Measurements from ENCODE around the gene STK4. TPM values are rescaled to one million over a fixed set of nuclear protein-coding genes. Genes with fewer than 3 reads are reported as not detected.

Gene STK4
- total RNA-seq, 1 donor from 2014 or later, result 25.3 TPM

GRCh38 chr20:45016089-45016671 lies 49.9 kb downstream of the STK4 start:
- Mint-ChIP-seq H3K36me3 (ENCODE audit: unreplicated experiment) (peaks cover 10% of the 10 kb centered on the region), H3K27ac (ENCODE audit: unreplicated experiment) (no peak overlapping the region), H3K4me3 (ENCODE audit: unreplicated experiment) (no peak overlapping the region), H3K4me1 (ENCODE audit: unreplicated experiment) (peaks cover 37% of the 10 kb centered on the region), H3K27me3 (ENCODE audit: unreplicated experiment) (no peaks in the 10 kb centered on the region), H3K9me3 (ENCODE audit: unreplicated experiment) (no peaks in the 10 kb centered on the region)
- TF ChIP-seq CTCF (IDR thresholded peaks at IDR 0.05), result no peak
- DNase-seq (ENCODE audit: extremely low spot score, unreplicated experiment), result no peak

DNA sequence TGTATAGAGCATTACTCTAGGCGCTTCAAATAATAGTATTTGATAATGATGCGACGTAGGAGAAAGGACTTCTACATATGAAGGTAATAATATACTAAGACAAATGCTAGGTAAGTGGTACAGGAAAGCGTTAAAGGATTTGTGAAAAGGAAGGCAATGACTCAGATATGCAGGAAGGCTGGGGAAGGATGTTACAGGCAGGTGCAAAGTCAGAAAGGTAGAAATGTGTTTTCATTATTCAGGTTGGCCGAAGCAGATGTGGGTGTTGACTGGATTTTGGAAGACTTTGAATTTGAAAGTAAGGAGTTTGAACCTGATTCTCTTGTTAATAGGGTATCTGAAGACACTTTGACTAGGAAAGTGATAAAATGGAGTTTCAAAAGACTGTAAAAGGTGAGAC lies 51.0 kb downstream of the STK4 start:
- H3K4me3 Mint-ChIP-seq (ENCODE audit: unreplicated experiment), result no peak overlapping the region
- no peak overlapping the region for H3K27ac Mint-ChIP-seq (ENCODE audit: unreplicated experiment)
- no peaks in the 10 kb centered on the region for H3K27me3 Mint-ChIP-seq (ENCODE audit: unreplicated experiment)
- no peaks in the 10 kb centered on the region for H3K9me3 Mint-ChIP-seq (ENCODE audit: unreplicated experiment)
- peaks cover 31% of the 10 kb centered on the region for H3K4me1 Mint-ChIP-seq (ENCODE audit: unreplicated experiment)
- H3K36me3 Mint-ChIP-seq (ENCODE audit: unreplicated experiment), result peaks cover 15% of the 10 kb centered on the region
- TF ChIP-seq CTCF (IDR thresholded peaks at IDR 0.05), result no peak
- no peak for DNase-seq (ENCODE audit: extremely low spot score, unreplicated experiment)

- no peak for DNase-seq (ENCODE audit: extremely low spot score, unreplicated experiment)
- Mint-ChIP-seq H3K4me3 (ENCODE audit: unreplicated experiment) (no peak overlapping the region), H3K9me3 (ENCODE audit: unreplicated experiment) (no peaks in the 10 kb centered on the region), H3K27ac (ENCODE audit: unreplicated experiment) (no peak overlapping the region), H3K4me1 (ENCODE audit: unreplicated experiment) (peaks cover 29% of the 10 kb centered on the region), H3K36me3 (ENCODE audit: unreplicated experiment) (peaks cover 15% of the 10 kb centered on the region), H3K27me3 (ENCODE audit: unreplicated experiment) (no peaks in the 10 kb centered on the region)
- no peak for TF ChIP-seq CTCF (IDR thresholded peaks at IDR 0.05)
Observed at GRCh38 chr20:45017857-45018256, 51.5 kb downstream of the STK4 start.

- no peak for DNase-seq (ENCODE audit: extremely low spot score, unreplicated experiment)
- Mint-ChIP-seq H3K27ac (ENCODE audit: unreplicated experiment) (no peak overlapping the region), H3K4me1 (ENCODE audit: unreplicated experiment) (peaks cover 21% of the 10 kb centered on the region), H3K9me3 (ENCODE audit: unreplicated experiment) (no peaks in the 10 kb centered on the region), H3K4me3 (ENCODE audit: unreplicated experiment) (no peak overlapping the region), H3K36me3 (ENCODE audit: unreplicated experiment) (peaks cover 15% of the 10 kb centered on the region), H3K27me3 (ENCODE audit: unreplicated experiment) (no peaks in the 10 kb centered on the region)
- no peak for TF ChIP-seq CTCF (IDR thresholded peaks at IDR 0.05)
Observed at GRCh38 chr20:45019027-45019761, 52.9 kb downstream of the STK4 start.

DNA sequence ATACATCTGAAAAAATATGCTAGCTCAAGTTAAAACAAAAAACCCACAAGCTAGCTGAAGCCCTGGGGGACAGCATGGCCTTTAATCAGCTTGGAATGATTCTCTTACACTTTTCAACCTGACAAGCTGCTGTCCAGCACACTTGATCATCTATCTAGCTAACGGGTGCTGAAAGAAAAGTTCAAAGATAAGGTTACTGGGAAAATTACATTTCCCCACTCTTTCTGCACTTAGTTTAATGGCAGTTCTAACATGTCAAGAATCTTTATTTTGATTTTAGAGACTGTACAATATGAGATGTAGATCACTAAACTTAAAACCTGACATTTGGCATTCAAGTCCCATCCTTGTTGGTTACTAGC lies 53.4 kb downstream of the STK4 start:
- no peak for DNase-seq (ENCODE audit: extremely low spot score, unreplicated experiment)
- Mint-ChIP-seq H3K4me1 (ENCODE audit: unreplicated experiment) (peaks cover 18% of the 10 kb centered on the region), H3K9me3 (ENCODE audit: unreplicated experiment) (no peaks in the 10 kb centered on the region), H3K36me3 (ENCODE audit: unreplicated experiment) (peaks cover 16% of the 10 kb centered on the region), H3K27me3 (ENCODE audit: unreplicated experiment) (no peaks in the 10 kb centered on the region), H3K4me3 (ENCODE audit: unreplicated experiment) (no peak overlapping the region), H3K27ac (ENCODE audit: unreplicated experiment) (no peak overlapping the region)
- no peak for TF ChIP-seq CTCF (IDR thresholded peaks at IDR 0.05)

Measured in osteocyte (in vitro differentiated cells).